H1 (cell line): ENCODE measurements around the gene POU2F1. TPM values are rescaled to one million over a fixed set of nuclear protein-coding genes. Genes with fewer than 3 reads are reported as not detected.
A peak's percentile ranks its signal among the peaks of the same experiment; 100 is the strongest.

ENCODE experiments used
- CTCF ChIA-PET: fragments of 300-600 bp; sonication (Branson Sonifier 250); formaldehyde crosslinking; loops from one replicate; lab custom pipeline; 2021; ENCODE audit not compliant: partially characterized antibody; lab: Charles Lee
- POLR2A ChIA-PET: fragments of 300-600 bp; sonication (Branson Sonifier 250); formaldehyde crosslinking; loops from one replicate; lab custom pipeline; 2021; ENCODE audit warnings: inconsistent platforms; ENCODE audit not compliant: partially characterized antibody; lab: Charles Lee
- DNase-seq, 2 experiments: peaks; one replicate each; pipeline versions ENCODE4 v3.0.0 to v3.0.0-alpha.2; 2010 to 2022; ENCODE audit warnings: low spot score in 2 of 2, low read depth in 1 of 2, mixed read lengths in 1 of 2
- FAIRE-seq: peaks from 2 replicates; lab custom pipeline; 2011; peaks lifted over from hg19 to GRCh38; lab: Jason Lieb, UNC
- H2AFZ ChIP-seq: 2 replicates; pipeline ENCODE4 v1.8.1; 2012; ENCODE audit warnings: low read length, inconsistent platforms
- H2AK5ac ChIP-seq: 2 replicates; pipeline ENCODE4 v1.6.1; 2013; ENCODE audit warnings: low read depth, low read length
- H2BK120ac ChIP-seq: replicated peaks from 2 replicates; pipeline ENCODE3; 2013; ENCODE audit warnings: low read depth, low read length, inconsistent platforms
- H2BK12ac ChIP-seq: 2 replicates; pipeline ENCODE4 v1.6.1; 2013; ENCODE audit warnings: low read depth, low read length
- H2BK15ac ChIP-seq: 2 replicates; pipeline ENCODE4 v1.6.1; 2013; ENCODE audit warnings: low read length
- H2BK20ac ChIP-seq: 2 replicates; pipeline ENCODE4 v1.6.1; 2013; ENCODE audit warnings: low read length
- H2BK5ac ChIP-seq: 2 replicates; pipeline ENCODE4 v1.6.1; 2013; ENCODE audit warnings: low read depth, low read length
- H3K14ac ChIP-seq: 2 replicates; pipeline ENCODE4 v1.6.1; 2013; ENCODE audit warnings: inconsistent platforms; ENCODE audit not compliant: insufficient read length
- H3K18ac ChIP-seq: 2 replicates; pipeline ENCODE4 v1.6.1; 2013; ENCODE audit warnings: low read length; ENCODE audit errors: extremely low read depth
- H3K23ac ChIP-seq: 2 replicates; pipeline ENCODE4 v1.6.1; 2013; ENCODE audit warnings: inconsistent platforms; ENCODE audit not compliant: insufficient read length
- H3K23me2 ChIP-seq: 2 replicates; pipeline ENCODE4 v1.6.1; 2013; ENCODE audit warnings: low read depth, low read length
- H3K27ac ChIP-seq: 2 replicates; pipeline ENCODE4 v1.6.1; 2011; ENCODE audit warnings: low read depth, low read length, inconsistent platforms
- H3K27me3 ChIP-seq, 4 experiments: replicated peaks in 1 of 4; 1 replicate in 1 of 4; 2 replicates in 3 of 4; pipeline versions ENCODE4 v1.6.1 to v1.8.1; 2011 to 2013; ENCODE audit warnings: low read length in 3 of 4, mild to moderate bottlenecking in 3 of 4, inconsistent platforms in 2 of 4, mixed read lengths in 2 of 4, moderate library complexity in 1 of 4; ENCODE audit not compliant: control insufficient read depth in 3 of 4, insufficient read depth in 3 of 4; ENCODE audit errors: extremely low read depth in 1 of 4
- H3K36me3 ChIP-seq, 4 experiments: 2 replicates each; pipeline versions ENCODE4 v1.6.1 to v1.8.1; 2011 to 2013; ENCODE audit warnings: mild to moderate bottlenecking in 4 of 4, low read length in 3 of 4, moderate library complexity in 2 of 4, control low read depth in 1 of 4, inconsistent platforms in 1 of 4; ENCODE audit not compliant: insufficient read depth in 4 of 4, control insufficient read depth in 2 of 4
- H3K4ac ChIP-seq: replicated peaks from 2 replicates; pipeline ENCODE3; 2013; ENCODE audit warnings: low read length, low read depth, mixed read lengths, inconsistent platforms; ENCODE audit not compliant: insufficient read length
- H3K4me1 ChIP-seq, 4 experiments: replicated peaks in 1 of 4; 1 replicate in 1 of 4; 2 replicates in 3 of 4; pipeline versions ENCODE4 v1.6.1 to v1.8.1; 2011 to 2013; ENCODE audit warnings: low read length in 3 of 4, inconsistent platforms in 2 of 4, mixed read lengths in 1 of 4; ENCODE audit not compliant: insufficient read depth in 4 of 4, control insufficient read depth in 3 of 4
- H3K4me2 ChIP-seq, 2 experiments: 2 replicates each; pipeline versions ENCODE4 v1.6.1 to v1.8.1; 2011 to 2013; ENCODE audit warnings: low read depth in 2 of 2, low read length in 2 of 2, control low read depth in 1 of 2, inconsistent platforms in 1 of 2, mild to moderate bottlenecking in 1 of 2; ENCODE audit not compliant: insufficient read depth in 1 of 2
- H3K4me3 ChIP-seq, 4 experiments: fragments of 200-600, 300-600 bp in 1 of 4; sonication (generic), shearing (Covaris generic), sonication (Bioruptor Twin) in 1 of 4; 2 replicates each; pipeline versions ENCODE4 v1.5.1 to v1.8.1; 2011 to 2016; ENCODE audit warnings: low read length in 4 of 4, low read depth in 3 of 4, control low read depth in 2 of 4, inconsistent platforms in 2 of 4, mild to moderate bottlenecking in 2 of 4, mixed read lengths in 1 of 4, moderate library complexity in 1 of 4; ENCODE audit not compliant: insufficient read depth in 2 of 4; ENCODE audit errors: extremely low read depth in 1 of 4
- H3K56ac ChIP-seq: replicated peaks from 2 replicates; pipeline ENCODE3; 2013; ENCODE audit warnings: low read depth, mild to moderate bottlenecking, mixed read lengths, low read length, inconsistent platforms; ENCODE audit not compliant: insufficient read length
- H3K79me1 ChIP-seq: 2 replicates; pipeline ENCODE4 v1.6.1; 2013; ENCODE audit warnings: low read depth, low read length, control low read depth
- H3K79me2 ChIP-seq, 2 experiments: 2 replicates each; pipeline versions ENCODE4 v1.6.1 to v1.8.1; 2012 to 2013; ENCODE audit warnings: low read length in 2 of 2, mild to moderate bottlenecking in 2 of 2, inconsistent platforms in 1 of 2; ENCODE audit not compliant: insufficient read depth in 2 of 2, control insufficient read depth in 1 of 2
- H3K9ac ChIP-seq, 4 experiments: replicated peaks in 1 of 4; 1 replicate in 1 of 4; 2 replicates in 3 of 4; pipeline versions ENCODE4 v1.6.1 to v1.8.1; 2011 to 2013; ENCODE audit warnings: low read depth in 3 of 4, low read length in 3 of 4, control low read depth in 2 of 4, mild to moderate bottlenecking in 2 of 4, moderate library complexity in 2 of 4, inconsistent platforms in 1 of 4; ENCODE audit errors: extremely low read depth in 1 of 4
- H3K9me3 ChIP-seq, 2 experiments: 2 replicates each; pipeline versions ENCODE4 v1.6.1 to v1.8.1; 2012 to 2013; ENCODE audit warnings: mild to moderate bottlenecking in 2 of 2, moderate library complexity in 2 of 2, control low read depth in 1 of 2, inconsistent platforms in 1 of 2, low read depth in 1 of 2, low read length in 1 of 2, mixed read lengths in 1 of 2; ENCODE audit not compliant: insufficient read depth in 2 of 2
- H4K20me1 ChIP-seq, 2 experiments: replicated peaks in 1 of 2; 2 replicates each; pipeline versions ENCODE3 to v1.8.1; 2011 to 2013; ENCODE audit warnings: inconsistent platforms in 2 of 2, low read length in 2 of 2, mild to moderate bottlenecking in 1 of 2; ENCODE audit not compliant: insufficient read depth in 2 of 2, control insufficient read depth in 1 of 2
- H4K5ac ChIP-seq: 2 replicates; pipeline ENCODE4 v1.6.1; 2013; ENCODE audit warnings: low read length, low read depth, mixed read lengths, inconsistent platforms; ENCODE audit not compliant: insufficient read length
- H4K8ac ChIP-seq: 2 replicates; pipeline ENCODE4 v1.8.0; 2013; ENCODE audit warnings: mild to moderate bottlenecking, moderate library complexity, low read length, inconsistent platforms; ENCODE audit not compliant: insufficient read depth; ENCODE audit errors: extremely low read depth
- H4K91ac ChIP-seq: replicated peaks from 2 replicates; pipeline ENCODE3; 2013; ENCODE audit warnings: low read length, mixed read lengths, inconsistent platforms; ENCODE audit not compliant: insufficient read length
- ATF3 ChIP-seq: IDR thresholded peaks from 2 replicates; pipeline ENCODE4 v1.6.1; 2011; ENCODE audit warnings: low read depth, mild to moderate bottlenecking, low read length; ENCODE audit not compliant: insufficient read depth
- BRCA1 ChIP-seq: IDR thresholded peaks from 2 replicates; pipeline ENCODE4 v1.6.1; 2012; ENCODE audit warnings: low read depth, low read length, improper control_type of control experiment
- GABPA ChIP-seq: IDR thresholded peaks from 2 replicates; pipeline ENCODE4 v1.6.1; 2011; ENCODE audit warnings: mild to moderate bottlenecking, low read length, moderate library complexity, borderline replicate concordance; ENCODE audit not compliant: insufficient read depth
- WGBS, 2 experiments: shearing (Covaris generic) in 1 of 2; methylation state at CpG; one replicate each; pipeline versions ENCODE4 v1.1.6 to v1.1.7; 2013 to 2015; ENCODE audit warnings: low lambda C conversion rate in 2 of 2, mixed read lengths in 2 of 2, inconsistent platforms in 1 of 2, low coverage in 1 of 2, missing lambda C conversion rate in 1 of 2; ENCODE audit not compliant: insufficient replicate concordance in 2 of 2, insufficient coverage in 1 of 2, insufficient read length in 1 of 2; ENCODE audit errors: extremely low coverage in 1 of 2, missing lambda C conversion rate in 1 of 2; 5-methylcytosine and 5-hydroxymethylcytosine counted together
- polyA plus RNA-seq, 7 experiments: library from polyadenylated mRNA; depleted of rRNA in 3 of 7; stranded (reverse) in 5 of 7; unstranded in 2 of 7; fragments of >200 nt in 5 of 7; fragments of 200-250 nt in 2 of 7; gene quantifications; 1 replicate in 5 of 7; 2 replicates in 1 of 7; 4 replicates in 1 of 7; pipeline versions ENCODE4 v1.2.1 to v1.2.3, GENCODE V29; 2011 to 2013; ENCODE audit warnings: missing spikeins in 2 of 7, mixed read lengths in 2 of 7
- total RNA-seq: library from RNA; stranded (reverse); fragmentation: NEBNext Ultra II Directional; extraction: Animal tissue kit (Norgen Biotek cat#: 25700); gene quantifications from 2 replicates; pipeline ENCODE4 v1.2.1, GENCODE V29; 2021

POU2F1 gene
- total and polyA plus RNA-seq, 2 of the 8 experiments (the other 6 are each of a cell fraction or from before 2014, with no cell fraction given): 37.0 to 57.2 TPM

DNA sequence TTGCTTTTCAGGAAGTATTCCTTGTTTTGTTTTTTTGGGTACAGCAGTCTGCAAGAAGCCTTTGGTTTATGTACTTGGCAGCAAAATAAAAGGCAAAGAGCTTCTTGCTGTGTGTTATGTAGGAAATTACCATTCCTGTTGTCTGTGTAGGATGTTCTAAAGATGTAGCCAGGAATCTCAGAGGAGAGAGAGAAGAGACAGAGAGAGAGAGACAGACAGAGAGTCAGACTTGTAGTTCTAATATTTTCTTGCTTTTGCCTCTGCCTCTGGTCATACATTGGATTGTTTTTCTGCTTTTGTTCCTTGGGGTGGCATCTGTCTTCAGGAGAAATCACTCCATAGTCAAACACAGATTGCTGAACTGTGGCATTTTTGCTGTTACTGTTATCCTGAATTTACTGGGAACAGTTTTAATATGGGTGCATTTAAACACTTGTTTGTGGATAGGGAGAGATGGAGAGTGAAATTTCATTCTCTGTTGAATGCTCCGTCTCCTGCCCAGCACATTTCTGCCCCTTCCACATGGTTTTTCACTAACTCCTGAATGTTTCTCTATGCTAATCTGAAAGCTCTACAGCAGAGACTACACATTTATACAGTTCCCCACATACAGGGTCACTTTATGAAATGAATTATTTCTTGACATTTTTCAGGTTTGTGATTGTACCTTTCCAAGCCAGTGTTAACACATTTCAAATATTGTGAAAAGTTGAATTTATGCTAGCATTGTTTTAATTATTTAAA lies 49.8 kb downstream of the POU2F1 start:
- Histone ChIP-seq H3K27ac (no peak overlapping the region), H2BK12ac (no peak overlapping the region), H4K20me1 (peaks cover 1 to 7% of the 10 kb centered on the region in 2 experiments), H2AFZ (no peak overlapping the region), H3K9me3 (no peaks in the 10 kb centered on the region), H3K23me2 (no peaks in the 10 kb centered on the region), H3K4ac (no peak overlapping the region), H2BK15ac (no peak overlapping the region), H3K36me3 (no peaks in the 10 kb centered on the region; a peak in 1 of 8 replicates), H3K23ac (no peak overlapping the region), H3K27me3 (no peaks in the 10 kb centered on the region), H3K56ac (no peak overlapping the region), H4K5ac (no peak overlapping the region), H4K8ac (no peak overlapping the region), H3K14ac (no peak overlapping the region), H2AK5ac (no peak overlapping the region), H3K79me1 (peaks cover 5% of the 10 kb centered on the region), H2BK120ac (no peak overlapping the region), H3K4me3 (no peak overlapping the region), H3K4me1 (peaks cover 0 to 17% (median 11%) of the 10 kb centered on the region in 4 experiments; a peak in 5 of 7 replicates), H3K18ac (no peak overlapping the region), H3K4me2 (peak overlapping the region in 1 of 2 experiments; percentile 7; a peak in 1 of 4 replicates), H3K9ac (no peak overlapping the region), H3K79me2 (peaks cover 8 to 95% of the 10 kb centered on the region in 2 experiments; a peak in 3 of 4 replicates), H4K91ac (no peak overlapping the region), H2BK5ac (no peak overlapping the region), H2BK20ac (no peak overlapping the region)
- DNase-seq (no peak), FAIRE-seq (peak; percentile 32)
- POLR2A ChIA-PET: interaction anchor here (0.7 kb wide), 1 partner anchor 17 kb away, joined by 3 read pairs; no protein-coding TSS in a partner anchor
- CTCF ChIA-PET: interaction anchor here (1.2 to 4.0 kb wide), 2 partner anchors 9 to 49 kb away, joined by 5 to 38 read pairs; no protein-coding TSS in a partner anchor
- 58% methylated on average over 1 of the region's 1 CpG; no CpG with 5 or more reads in 1 of the 2 experiments for WGBS, 2 experiments
- TF ChIP-seq GABPA (no peak), BRCA1 (no peak), ATF3 (no peak)
